GM19099 (cell line): Measurements from ENCODE around the gene KMT2A.

ENCODE experiments used
- POLR2A ChIP-seq: IDR thresholded peaks from 3 replicates; pipeline ENCODE4 v1.6.1; 2011; ENCODE audit warnings: low read depth; ENCODE audit not compliant: insufficient read length; ENCODE audit errors: extremely low read depth

The KMT2A gene

DNA sequence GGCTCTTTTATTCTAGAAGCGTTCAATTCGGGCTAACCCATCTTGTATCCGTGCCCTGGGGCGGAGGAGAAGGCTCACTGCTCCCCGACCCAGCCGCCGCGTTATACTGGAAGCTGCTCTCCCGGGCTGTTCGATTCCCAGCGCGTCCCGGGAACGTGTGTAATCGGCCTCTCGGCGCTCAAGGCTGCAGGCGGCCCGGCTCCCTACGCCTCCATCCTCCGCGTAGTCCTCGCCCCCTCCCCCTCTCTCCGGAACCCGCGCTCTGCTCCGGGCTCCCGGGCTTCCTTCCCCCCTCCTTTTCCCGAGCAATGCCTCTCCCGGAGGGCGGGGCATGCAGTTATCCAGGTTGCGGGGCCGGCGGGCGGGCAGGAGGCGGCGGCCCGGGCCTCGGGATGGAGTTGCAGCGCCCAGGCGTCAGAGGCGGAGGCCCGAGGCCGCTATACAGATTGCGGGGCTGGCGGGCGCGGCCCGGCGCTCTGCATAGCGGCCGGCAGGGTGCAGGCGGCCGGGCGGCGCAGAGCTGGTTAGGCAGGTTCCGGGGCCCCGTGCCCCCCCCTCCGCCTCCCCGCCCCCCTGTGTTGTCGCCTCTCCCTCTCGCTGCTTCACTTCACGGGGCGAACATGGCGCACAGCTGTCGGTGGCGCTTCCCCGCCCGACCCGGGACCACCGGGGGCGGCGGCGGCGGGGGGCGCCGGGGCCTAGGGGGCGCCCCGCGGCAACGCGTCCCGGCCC, at the start of gene KMT2A:
TSS of gene KMT2A (plus strand) at position 600 of the 732 bp plus-strand sequence. CDS start at position 621, 21 bp downstream.
- peak; percentile 53 for TF ChIP-seq POLR2A

DNA sequence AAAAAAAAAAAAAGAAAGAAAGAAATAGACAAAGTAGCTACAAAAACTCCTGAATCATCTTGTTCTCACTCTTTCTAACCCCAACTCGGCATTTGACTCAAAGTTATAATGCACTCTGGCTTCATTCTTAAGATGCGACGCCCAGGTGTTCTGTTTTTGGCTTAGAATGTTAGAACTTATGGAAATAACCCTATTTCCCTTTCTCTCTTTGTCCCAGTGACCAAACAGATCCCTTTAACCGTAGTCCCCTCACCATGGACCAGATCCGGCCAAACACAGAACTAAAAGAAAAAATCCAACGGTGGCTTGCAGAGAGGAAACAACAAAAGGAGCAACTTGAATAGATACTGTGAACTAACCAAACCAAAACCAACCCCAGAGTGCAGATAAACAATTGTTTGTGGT, 40.2 kb upstream of the KMT2A start:
- TF ChIP-seq POLR2A, result no peak

DNA sequence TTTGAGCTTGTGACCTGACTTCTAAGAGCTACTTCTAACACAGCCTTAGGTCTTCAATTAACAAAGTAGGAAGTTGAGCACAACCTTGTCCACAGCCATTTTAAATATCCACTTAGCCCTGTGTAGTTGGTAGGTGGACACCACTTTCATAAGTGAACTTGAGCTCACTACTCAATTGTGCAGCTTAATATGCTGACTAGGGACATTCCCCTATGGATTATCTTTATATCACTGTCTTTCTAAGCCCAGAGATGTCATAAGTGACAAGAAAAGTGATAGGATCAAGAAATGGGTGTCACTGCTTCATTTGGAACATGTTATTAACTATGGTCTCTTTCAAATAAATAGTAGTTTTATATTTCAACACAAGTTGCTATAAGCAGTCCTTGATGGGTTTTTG, 38.8 kb upstream of the KMT2A start:
- TF ChIP-seq POLR2A, result no peak

DNA sequence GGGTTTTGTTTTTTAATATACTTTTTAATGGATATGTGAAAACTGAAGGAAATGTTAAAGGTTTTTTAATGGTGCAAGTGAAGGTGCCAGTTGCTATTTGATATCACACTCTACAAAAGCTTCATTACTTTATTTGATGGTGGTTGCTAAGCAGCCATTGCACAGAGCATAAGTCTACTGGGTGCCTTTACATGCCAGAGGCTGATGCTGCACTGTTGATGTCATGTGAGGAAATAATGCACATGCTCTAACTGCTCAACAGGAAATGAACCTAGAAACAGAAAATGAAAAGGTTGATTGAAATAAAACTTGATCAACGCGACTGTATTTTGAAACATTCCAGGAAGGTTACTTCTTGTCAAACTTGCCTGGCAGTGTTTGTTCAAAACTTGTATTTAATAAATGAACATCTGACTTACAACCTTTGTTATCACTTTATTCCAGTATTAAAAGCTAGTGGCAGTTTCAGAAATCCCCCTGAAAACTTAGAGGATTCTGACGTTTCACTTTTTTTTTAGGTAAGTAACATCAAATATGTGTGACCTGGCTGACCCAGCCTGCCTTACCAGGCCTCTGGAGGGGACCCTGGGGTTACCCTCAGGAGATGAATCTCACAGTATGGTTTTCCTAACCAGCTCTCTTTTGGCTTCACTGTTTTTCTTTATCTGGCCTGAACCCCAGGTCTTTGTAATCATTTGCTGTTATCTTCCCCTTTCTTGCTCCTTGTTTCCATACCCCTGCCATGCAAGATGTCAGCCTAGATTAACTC, 37.3 kb upstream of the KMT2A start:
- no peak for TF ChIP-seq POLR2A

DNA sequence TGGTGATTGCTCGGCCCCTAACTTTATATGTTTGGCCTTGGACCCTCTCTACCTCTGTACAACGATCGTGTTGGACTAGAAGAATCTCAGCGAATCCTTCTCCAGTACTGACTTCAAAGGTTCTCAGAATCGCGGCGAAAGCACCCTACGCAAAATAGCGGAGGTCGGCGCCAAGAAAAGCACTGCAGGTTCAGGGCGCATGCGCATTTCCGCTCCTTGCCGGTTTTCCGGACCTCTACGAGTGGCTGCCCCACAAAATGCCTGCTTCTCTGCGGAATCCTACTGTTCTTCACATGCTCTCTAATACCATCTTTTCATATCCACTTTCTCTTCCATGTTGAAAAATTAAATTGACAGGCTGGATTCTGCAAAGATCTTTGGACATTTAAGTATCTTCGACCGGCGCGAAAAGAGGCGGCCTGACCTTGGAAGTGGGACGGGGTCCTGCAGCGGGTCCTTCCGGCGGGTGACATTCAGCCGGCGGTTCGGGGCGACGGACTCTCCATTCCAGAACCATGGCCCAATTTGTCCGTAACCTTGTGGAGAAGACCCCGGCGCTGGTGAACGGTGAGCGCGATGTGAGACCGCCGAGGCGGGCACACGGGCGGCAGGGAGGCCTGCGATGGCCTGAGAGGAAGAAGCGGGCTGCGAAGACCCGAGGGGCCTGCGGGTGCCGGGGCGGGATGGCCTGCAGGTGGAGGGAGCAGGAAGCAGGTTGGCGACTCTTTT, 35.0 kb upstream of the KMT2A start, which contains the start of gene ATP5MG:
TSS of gene ATP5MG (plus strand) at position 456 of the 729 bp plus-strand sequence. CDS start at position 516, 60 bp downstream.
- TF ChIP-seq POLR2A, result peak; percentile 74

DNA sequence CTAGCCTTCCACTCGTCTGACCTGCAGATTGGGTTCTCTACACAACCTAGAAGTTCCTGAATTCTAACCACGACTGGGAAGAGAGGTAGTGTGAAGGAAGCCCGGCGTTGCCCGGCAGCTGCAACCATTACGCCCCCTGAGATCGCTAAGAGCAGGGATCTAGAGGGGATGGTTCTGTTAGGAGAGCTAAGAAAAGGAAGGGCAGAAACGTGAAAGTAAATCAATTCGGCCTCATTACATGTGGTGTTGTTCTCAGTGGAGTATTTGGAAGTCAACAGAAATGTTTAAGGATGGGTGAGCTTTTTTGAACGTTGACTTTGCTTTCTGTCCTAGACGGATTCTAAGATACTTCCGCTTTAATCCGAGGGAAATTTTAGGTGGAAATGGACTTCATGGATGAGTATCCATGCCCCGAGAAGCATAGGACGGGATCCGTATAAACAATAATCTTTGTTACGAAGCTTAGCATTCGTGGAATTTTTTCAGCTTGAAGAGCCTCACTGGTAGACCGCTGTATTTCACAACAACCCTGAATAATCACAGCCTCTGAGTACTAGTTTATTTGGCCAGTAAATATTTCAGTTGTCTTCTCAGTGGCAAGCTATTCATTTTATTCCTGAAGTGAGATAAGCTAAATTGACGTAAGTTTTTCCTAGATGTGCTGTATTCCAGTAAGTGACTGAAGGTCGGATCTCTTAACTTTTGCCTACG, 34.3 kb upstream of the KMT2A start:
- TF ChIP-seq POLR2A, result no peak

DNA sequence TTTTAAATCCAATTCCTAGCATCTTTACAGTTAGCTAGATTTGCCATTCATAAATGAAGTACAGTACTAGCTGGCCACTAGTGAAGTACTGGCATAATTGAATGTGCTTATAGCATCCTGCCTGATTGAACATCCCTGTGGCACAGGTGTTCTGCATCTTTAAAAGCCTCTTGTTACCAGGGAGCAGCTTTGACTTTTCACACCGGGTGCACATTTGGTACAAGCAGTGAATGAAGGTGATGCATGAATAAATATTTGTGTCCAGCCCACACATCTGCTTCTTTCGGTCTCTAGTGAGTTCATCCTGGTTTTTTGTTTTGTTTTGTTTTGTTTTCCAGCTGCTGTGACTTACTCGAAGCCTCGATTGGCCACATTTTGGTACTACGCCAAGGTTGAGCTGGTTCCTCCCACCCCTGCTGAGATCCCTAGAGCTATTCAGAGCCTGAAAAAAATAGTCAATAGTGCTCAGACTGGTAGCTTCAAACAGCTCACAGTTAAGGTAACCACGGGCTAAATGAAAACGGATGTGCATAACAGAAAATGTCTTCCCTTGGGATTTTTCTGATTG, 29.6 kb upstream of the KMT2A start:
- no peak for TF ChIP-seq POLR2A

DNA sequence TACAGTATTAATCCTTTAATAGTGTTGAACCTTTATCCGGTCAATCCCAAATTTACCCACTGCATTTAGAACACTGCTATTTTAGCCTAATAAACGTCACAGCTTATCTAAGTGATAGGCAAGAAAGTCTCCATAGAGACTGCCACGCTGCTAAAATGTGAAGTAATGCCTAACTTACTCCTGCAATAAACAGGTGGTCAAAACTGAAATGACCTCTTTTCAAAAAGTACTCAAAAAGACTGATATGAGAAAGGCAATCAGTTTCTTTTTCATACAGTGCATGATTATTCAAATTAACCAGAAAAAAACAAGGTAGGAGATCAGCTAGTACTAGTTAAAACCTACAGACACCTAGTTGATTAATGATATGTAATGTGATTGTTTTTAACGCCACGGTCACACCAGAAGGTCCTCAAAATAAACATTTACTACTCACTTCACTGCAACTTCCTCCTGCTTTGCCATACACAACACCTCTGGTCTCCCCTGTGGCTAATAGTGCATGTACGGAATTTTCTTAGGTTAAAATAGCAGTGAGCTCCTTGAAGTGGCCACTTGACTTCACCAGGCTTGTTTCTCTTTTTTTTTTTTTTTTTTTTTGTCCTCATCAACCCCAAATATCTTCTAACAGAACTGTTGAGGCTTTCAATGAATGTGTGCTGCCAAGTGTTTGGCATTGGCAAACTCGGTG, 26.1 kb upstream of the KMT2A start:
- no peak for TF ChIP-seq POLR2A

DNA sequence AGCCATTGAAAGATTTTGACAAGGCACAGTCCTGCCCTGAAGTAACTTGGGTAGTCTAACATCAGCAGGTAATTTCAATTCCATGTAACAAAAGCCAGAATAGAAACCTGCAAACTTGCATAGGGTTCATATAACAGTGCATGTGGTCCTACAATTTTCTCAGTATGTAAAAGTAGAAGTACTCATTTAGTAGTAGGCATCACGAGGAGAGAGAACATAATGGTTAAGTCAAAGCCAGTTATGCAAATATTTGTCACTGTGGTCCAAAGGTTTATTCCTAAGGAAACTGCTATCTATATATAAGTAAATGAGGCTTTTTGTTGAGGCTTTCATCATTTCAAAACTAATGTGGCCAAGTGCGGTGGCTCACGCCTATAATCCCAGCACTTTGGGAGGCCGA, 24.8 kb upstream of the KMT2A start:
- no peak for TF ChIP-seq POLR2A

DNA sequence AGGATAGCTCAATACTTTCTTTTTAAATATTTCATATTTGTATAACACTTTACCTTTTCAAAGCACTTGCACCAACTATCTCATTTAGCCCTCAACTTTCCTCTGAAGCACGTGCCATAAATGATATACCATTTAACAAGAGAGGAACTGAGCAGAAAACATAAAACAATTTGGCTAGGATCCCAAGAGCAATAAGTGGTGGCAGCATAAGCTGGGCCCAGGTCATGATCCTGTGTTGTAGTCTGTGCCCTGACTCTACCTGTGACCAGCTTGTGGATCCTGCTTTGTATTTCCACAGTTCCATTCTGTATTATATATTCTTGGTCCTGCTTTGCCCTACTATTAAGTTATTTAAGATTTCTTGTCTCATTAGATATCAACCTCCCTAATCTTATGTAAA, 23.4 kb upstream of the KMT2A start:
- no peak for TF ChIP-seq POLR2A

DNA sequence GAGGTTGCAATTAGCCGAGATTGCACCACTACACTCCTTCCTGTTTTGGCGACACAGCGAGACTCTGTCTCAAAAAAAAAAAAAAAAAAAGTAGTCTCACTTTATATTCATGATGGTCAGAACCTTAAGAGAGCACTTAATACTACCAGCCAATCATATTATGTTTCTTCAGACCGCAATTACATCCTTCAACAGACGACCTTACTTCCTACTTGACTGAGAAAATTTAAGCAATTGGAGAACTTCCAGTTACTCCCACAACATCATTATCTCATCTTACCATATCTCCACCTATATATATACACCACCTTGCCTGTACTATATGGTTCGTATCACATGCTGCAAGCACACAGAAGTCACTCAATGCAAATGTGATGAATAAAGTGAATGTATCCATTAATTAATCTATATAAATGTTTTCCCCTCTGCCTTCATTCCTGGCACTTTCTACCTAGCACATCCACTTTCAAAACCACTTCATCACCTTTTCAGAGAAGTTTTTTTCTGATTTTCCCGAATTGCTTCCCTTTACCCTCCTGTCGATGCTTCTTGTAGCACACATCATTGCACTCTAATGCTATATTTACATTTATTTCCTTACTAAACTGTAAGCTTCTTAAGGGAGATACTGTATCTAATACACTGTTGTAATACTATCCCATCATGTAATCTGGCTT, 21.1 kb upstream of the KMT2A start:
- no peak for TF ChIP-seq POLR2A

DNA sequence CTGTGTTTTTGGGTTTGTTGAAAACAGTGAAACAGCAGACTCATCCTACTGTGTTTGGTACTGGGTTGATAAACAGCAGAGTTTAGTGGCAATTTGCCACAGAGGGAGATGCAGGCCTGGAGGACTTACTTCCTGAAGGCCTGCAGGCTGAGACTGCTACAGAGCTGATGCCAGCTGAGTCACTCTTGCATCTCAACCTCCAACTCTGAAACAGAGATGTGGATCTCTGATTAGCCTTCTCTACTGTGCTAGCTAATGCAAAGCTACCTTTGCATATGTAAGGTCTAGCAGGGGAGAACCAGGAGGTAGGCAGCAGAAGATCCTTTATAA, 20.6 kb upstream of the KMT2A start:
- no peak for TF ChIP-seq POLR2A

DNA sequence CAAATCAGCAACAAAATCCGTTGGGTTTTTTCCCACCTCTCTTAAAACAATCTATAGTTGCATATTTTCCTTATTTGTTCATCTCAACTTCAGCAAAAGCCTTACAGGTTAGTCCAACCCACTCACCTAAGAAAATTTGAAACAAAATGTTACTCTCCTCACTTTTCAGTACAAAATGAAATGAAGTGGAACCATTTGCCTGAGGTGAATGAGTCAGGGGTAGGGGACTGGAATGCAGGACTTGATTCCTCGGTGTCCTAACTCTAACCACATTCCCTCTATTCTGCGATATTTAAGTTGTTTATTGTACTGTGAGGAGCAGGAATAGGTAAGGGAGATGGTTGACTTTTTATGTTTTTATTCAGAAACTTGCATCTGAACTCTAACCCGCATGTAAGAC, 18.5 kb upstream of the KMT2A start:
- no peak for TF ChIP-seq POLR2A

DNA sequence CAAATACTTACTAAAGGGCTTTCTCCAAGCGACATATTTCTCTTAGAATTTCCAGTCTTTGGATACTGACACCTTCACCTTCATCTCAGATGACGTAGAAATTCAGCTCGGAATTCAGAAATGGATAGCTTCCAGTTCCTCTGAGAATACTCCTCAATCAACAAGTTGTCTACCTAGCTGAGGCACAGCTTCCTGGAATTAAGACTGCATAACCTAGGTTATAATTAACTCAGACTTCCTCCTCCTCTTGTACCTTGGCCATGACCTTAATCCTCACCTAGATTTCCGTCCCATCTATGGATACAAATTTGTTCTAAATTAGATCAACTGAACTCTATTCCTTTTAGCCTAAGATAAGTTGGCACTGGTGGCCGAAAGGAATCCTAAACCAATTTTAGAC, 17.5 kb upstream of the KMT2A start:
- TF ChIP-seq POLR2A, result no peak

DNA sequence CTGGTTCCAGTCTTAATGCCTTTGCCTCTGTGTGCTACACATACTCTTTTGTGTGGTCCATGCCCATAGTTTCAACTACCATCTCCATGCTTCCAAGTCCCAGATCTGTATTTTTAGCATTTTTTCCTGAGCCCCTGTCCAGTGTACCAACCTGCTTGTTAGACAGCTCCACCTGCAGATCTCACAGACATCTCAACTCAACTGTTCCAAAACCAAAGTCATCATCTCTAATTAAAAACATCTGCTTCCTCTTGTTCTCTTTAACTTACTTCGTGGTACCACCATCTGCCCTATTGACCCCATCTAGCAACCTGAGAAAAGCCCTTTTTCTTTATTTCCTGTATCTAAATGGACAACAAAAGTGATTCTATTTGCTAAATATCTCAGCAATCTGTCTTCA, 8.6 kb upstream of the KMT2A start:
- TF ChIP-seq POLR2A, result no peak
